OCI-LY7 (cell line): ENCODE data around the gene OXLD1. TPM values are rescaled to one million over a fixed set of nuclear protein-coding genes. Genes with fewer than 3 reads are reported as not detected.
"Not testable (repeated sequence)": the region's sequence is repeated elsewhere in the genome, so short reads cannot be mapped to it uniquely, and the experiment has no call there.

Experiments
- BruUV-seq: library from RNA; stranded (reverse); fragments of 400-500 nt; replicated peaks from 2 replicates; lab custom pipeline; 2021; lab: Mats Ljungman, UMichigan
- CTCF ChIA-PET: fragments of 300-600 bp; sonication (Branson Sonifier 250); formaldehyde crosslinking; loops from one replicate; lab custom pipeline; 2022; ENCODE audit warnings: antibody characterized with exemption; ENCODE audit not compliant: unreplicated experiment; lab: Charles Lee
- POLR2A ChIA-PET: fragments of 300-600 bp; sonication (Branson Sonifier 250); formaldehyde crosslinking; loops from one replicate; lab custom pipeline; 2022; ENCODE audit warnings: antibody characterized with exemption; lab: Charles Lee
- DNase-seq: peaks from one replicate; pipeline ENCODE4 v3.0.0-alpha.2; 2015; ENCODE audit warnings: low spot score
- H2AFZ ChIP-seq: fragments of 200-600 bp; sonication (generic), shearing (Covaris generic); 2 replicates; pipeline ENCODE4 v1.6.1; 2014; ENCODE audit warnings: mild to moderate bottlenecking, antibody characterized with exemption, low read length, moderate library complexity
- H3K27ac ChIP-seq: fragments of 200-600 bp; sonication (generic); 2 replicates; pipeline ENCODE4 v1.5.1; 2014; ENCODE audit warnings: mixed run types, low read depth, mild to moderate bottlenecking, moderate library complexity, low read length, inconsistent platforms; ENCODE audit not compliant: poor library complexity, severe bottlenecking
- H3K36me3 ChIP-seq: fragments of 200-600 bp; sonication (generic); 2 replicates; pipeline ENCODE4 v1.6.1; 2014; ENCODE audit warnings: mild to moderate bottlenecking, antibody characterized with exemption, low read length, moderate library complexity, mixed read lengths; ENCODE audit not compliant: insufficient read depth
- H3K4me1 ChIP-seq: fragments of 200-600 bp; sonication (generic); 2 replicates; pipeline ENCODE4 v1.5.1; 2014; ENCODE audit warnings: mild to moderate bottlenecking, low read length; ENCODE audit not compliant: insufficient read depth, poor library complexity, severe bottlenecking
- H3K4me2 ChIP-seq: fragments of 200-600 bp; sonication (generic); 2 replicates; pipeline ENCODE4 v1.6.1; 2014; ENCODE audit warnings: mild to moderate bottlenecking, low read length
- H3K4me3 ChIP-seq: fragments of 200-600 bp; sonication (generic); 2 replicates; pipeline ENCODE4 v1.5.1; 2014; ENCODE audit warnings: mild to moderate bottlenecking, low read depth, low read length; ENCODE audit not compliant: poor library complexity, severe bottlenecking
- H3K79me2 ChIP-seq: fragments of 200-600 bp; sonication (generic); 2 replicates; pipeline ENCODE4 v1.6.1; 2016; ENCODE audit warnings: low read depth, mild to moderate bottlenecking, low read length, moderate library complexity, mixed read lengths; ENCODE audit not compliant: insufficient read depth
- H3K9me2 ChIP-seq: fragments of 200-600 bp; sonication (generic); 2 replicates; pipeline ENCODE4 v1.6.1; 2016; ENCODE audit warnings: mild to moderate bottlenecking, low read length, mixed read lengths; ENCODE audit not compliant: insufficient read depth
- H3K9me3 ChIP-seq: fragments of 200-600 bp; sonication (generic); 2 replicates; pipeline ENCODE4 v1.6.1; 2014; ENCODE audit warnings: mild to moderate bottlenecking, mixed run types, low read length, mixed read lengths
- H4K20me1 ChIP-seq: fragments of 200-600 bp; sonication (generic); 2 replicates; pipeline ENCODE4 v1.6.1; 2014; ENCODE audit warnings: mild to moderate bottlenecking, antibody characterized with exemption, low read length, moderate library complexity, mixed read lengths; ENCODE audit not compliant: insufficient read depth
- CTCF ChIP-seq: fragments of 200-600 bp; sonication (generic); conservative IDR thresholded peaks from 2 replicates; pipeline ENCODE4 v1.5.1; 2014; ENCODE audit warnings: mild to moderate bottlenecking, antibody characterized with exemption, low read length, moderate library complexity, mixed read lengths
- EZH2phosphoT487 ChIP-seq: fragments of 200-600 bp; sonication (generic); IDR thresholded peaks from 2 replicates; pipeline ENCODE4 v1.6.1; 2018; ENCODE audit warnings: low read depth, borderline replicate concordance, mild to moderate bottlenecking, mixed run types, antibody characterized with exemption, low read length, moderate library complexity, mixed read lengths
- intact Hi-C: fragments of 100-400 bp; cut with micrococcal nuclease; formaldehyde crosslinking; loops from one replicate; pipeline ENCODE4 v1.10.0; 2022; ENCODE audit not compliant: unreplicated experiment
- total RNA-seq, 2 experiments: library from RNA; depleted of rRNA in 1 of 2; stranded (reverse); fragments of >200 nt in 1 of 2; shearing (Covaris generic) in 1 of 2; gene quantifications; 2 replicates each; pipeline ENCODE4 v1.2.3, GENCODE V29; 2014 to 2022

OXLD1 gene
- total RNA-seq, 2 experiments from 2014 or later: 116 to 151 TPM

GRCh38 chr17:81621494-81622130, 44.8 kb downstream of the OXLD1 start:
- no peaks in the 10 kb centered on the region for H3K4me1 ChIP-seq
- TF ChIP-seq EZH2phosphoT487: no peak
- no peak overlapping the region for H3K4me2 ChIP-seq
- no peaks in the 10 kb centered on the region for H3K9me2 ChIP-seq
- H4K20me1 ChIP-seq: no peaks in the 10 kb centered on the region
- no TSS peak for BruUV-seq
- no peak overlapping the region for H2AFZ ChIP-seq
- POLR2A ChIA-PET: no interaction called here
- H3K4me3 ChIP-seq: no peak overlapping the region
- H3K27ac ChIP-seq: no peak overlapping the region
- H3K36me3 ChIP-seq: peaks cover 87% of the 10 kb centered on the region
- DNase-seq: no peak
- H3K9me3 ChIP-seq: no peaks in the 10 kb centered on the region
- 0 out of 2 replicates have a peak, but pooled peaks cover 6% of the 10 kb centered on the region for H3K79me2 ChIP-seq
- intact Hi-C loops: no loop called here
- CTCF ChIA-PET: no interaction called here

- CTCF ChIA-PET, H3K4me2 ChIP-seq, POLR2A ChIA-PET, H3K9me3 ChIP-seq, H3K4me1 ChIP-seq, intact Hi-C loops, BruUV-seq, H3K9me2 ChIP-seq, H4K20me1 ChIP-seq, H2AFZ ChIP-seq, DNase-seq, H3K4me3 ChIP-seq, H3K27ac ChIP-seq: not testable (repeated sequence)
- Histone ChIP-seq H3K79me2 (peaks cover 14% of the 10 kb centered on the region; the same call in 1 of the 2 replicates), H3K36me3 (peaks cover 87% of the 10 kb centered on the region)
These were observed 48.1 kb downstream of the OXLD1 start for GRCh38 chr17:81618307-81618706.

GRCh38 chr17:81616877-81617276, 49.5 kb downstream of the OXLD1 start:
- Histone ChIP-seq H3K9me3 (no peaks in the 10 kb centered on the region), H3K27ac (no peak overlapping the region), H4K20me1 (no peaks in the 10 kb centered on the region), H3K79me2 (peaks cover 14% of the 10 kb centered on the region; the same call in 1 of the 2 replicates), H2AFZ (no peak overlapping the region), H3K4me1 (no peaks in the 10 kb centered on the region), H3K4me2 (no peak overlapping the region), H3K36me3 (peaks cover 88% of the 10 kb centered on the region), H3K9me2 (no peaks in the 10 kb centered on the region), H3K4me3 (no peak overlapping the region)
- intact Hi-C loops: no loop called here
- TF ChIP-seq CTCF (no peak), EZH2phosphoT487 (no peak)
- no peak for DNase-seq
- ChIA-PET POLR2A (no interaction called here), CTCF (no interaction called here)
- no TSS peak for BruUV-seq
